ENCODE data around the gene DDA1. TPM values are rescaled to one million over a fixed set of nuclear protein-coding genes. Genes with fewer than 3 reads are reported as not detected.

DDA1 gene
- total RNA-seq, 1 experiment from 2014 or later = 87.9 TPM

- CTCF ChIA-PET = interaction anchor here (0.8 kb wide), 1 partner anchor 26 kb away, joined by 4 read pairs; the partner anchor contains the start of gene MRPL34
- POLR2A ChIA-PET (ENCODE audit: unreplicated experiment) = no interaction called here
- no peaks in the 10 kb centered on the region for H3K79me2 ChIP-seq (ENCODE audit: low read length)
Observed at GRCh38 chr19:17279436-17279835, 29.9 kb upstream of the DDA1 start.

GRCh38 chr19:17281391-17282304 lies 27.7 kb upstream of the DDA1 start, which contains the start of gene ANKLE1:
TSS of gene ANKLE1 (plus strand) at chr19:17281901. CDS start at chr19:17281921, 20 bp downstream.
- Histone ChIP-seq H2AFZ (ENCODE audit: low read length) (peak within 1 kb of the TSS; percentile 84), H3K79me2 (ENCODE audit: low read length) (no peaks in the 10 kb centered on the region), H3F3A (ENCODE audit: low read length, unreplicated experiment) (no peaks in the 10 kb centered on the region), H3K4me1 (ENCODE audit: insufficient read depth, low read length) (no peaks in the 10 kb centered on the region), H3K4me2 (ENCODE audit: low read length) (peak within 1 kb of the TSS; percentile 81), H3K27me3 (ENCODE audit: low read length) (no peaks in the 10 kb centered on the region), H3K27ac (ENCODE audit: low read length) (no peak within 1 kb of the TSS), H3K9me2 (replicated peaks; ENCODE audit: low read length) (no peaks in the 10 kb centered on the region), H4K20me1 (ENCODE audit: low read length) (no peaks in the 10 kb centered on the region), H3K9me3 (ENCODE audit: low read length) (no peaks in the 10 kb centered on the region), H3K9ac (ENCODE audit: low read length) (peak within 1 kb of the TSS; percentile 26), H3K4me3 (ENCODE audit: low read length) (peak within 1 kb of the TSS; percentile 57), H3K36me3 (ENCODE audit: low read depth, low read length) (peaks cover 6% of the 10 kb centered on the region; the same call in 1 of the 2 replicates)
- intact Hi-C loops (cut with micrococcal nuclease) = loop anchor here (1.0 to 2.0 kb wide), 3 partner anchors 20 to 214 kb away; no protein-coding TSS in a partner anchor
- no peak for DNase-seq
- no TSS peak for BruUV-seq (replicated peaks)
- no peak for ATAC-seq
- POLR2A ChIA-PET (ENCODE audit: unreplicated experiment) = interaction anchor here (0.7 to 1.0 kb wide), 2 partner anchors 15 to 66 kb away, joined by 3 to 5 read pairs; partner anchors contain the start of gene USE1
- CTCF ChIA-PET = interaction anchor here (0.6 to 1.4 kb wide), 3 partner anchors 15 to 45 kb away, joined by 3 to 4 read pairs (median 3); partner anchors contain the start of gene DDA1
- TF ChIP-seq EZH2phosphoT487 (IDR thresholded peaks at IDR 0.05; ENCODE audit: borderline replicate concordance, low read length) (no peak), CTCF (conservative IDR thresholded peaks at IDR 0.05; ENCODE audit: low read depth, low read length) (no peak), EZH2 (IDR thresholded peaks at IDR 0.05; ENCODE audit: low read length, unreplicated experiment) (no peak)

More at GRCh38 chr19:17279436-17279835, 29.9 kb upstream of the DDA1 start:
- Histone ChIP-seq H3K4me1 (ENCODE audit: insufficient read depth, low read length) (no peaks in the 10 kb centered on the region), H3K9me3 (ENCODE audit: low read length) (no peaks in the 10 kb centered on the region), H3K9ac (ENCODE audit: low read length) (no peak overlapping the region), H3K4me2 (ENCODE audit: low read length) (no peak overlapping the region), H3K9me2 (replicated peaks; ENCODE audit: low read length) (no peaks in the 10 kb centered on the region), H4K20me1 (ENCODE audit: low read length) (no peaks in the 10 kb centered on the region), H3K4me3 (ENCODE audit: low read length) (no peak overlapping the region), H3K27me3 (ENCODE audit: low read length) (no peaks in the 10 kb centered on the region), H3F3A (ENCODE audit: low read length, unreplicated experiment) (no peaks in the 10 kb centered on the region), H3K27ac (ENCODE audit: low read length) (no peak overlapping the region), H3K36me3 (ENCODE audit: low read depth, low read length) (peaks cover 21% of the 10 kb centered on the region), H2AFZ (ENCODE audit: low read length) (no peak overlapping the region)
- DNase-seq (no peak), ATAC-seq (no peak)
- BruUV-seq (replicated peaks) = no TSS peak
- TF ChIP-seq EZH2phosphoT487 (IDR thresholded peaks at IDR 0.05; ENCODE audit: borderline replicate concordance, low read length) (no peak), CTCF (conservative IDR thresholded peaks at IDR 0.05; ENCODE audit: low read depth, low read length) (no peak), EZH2 (IDR thresholded peaks at IDR 0.05; ENCODE audit: low read length, unreplicated experiment) (no peak)
- intact Hi-C loops (cut with micrococcal nuclease) = no loop called here
